H1 (cell line): ENCODE data around the gene SMTNL2.

Experiments used
- EP300 ChIP-seq, 2 experiments: IDR thresholded peaks; 1 replicate in 1 of 2; 2 replicates in 1 of 2; pipeline ENCODE4 v1.6.1; 2011 to 2012; ENCODE audit warnings: low read depth in 2 of 2, low read length in 2 of 2, mild to moderate bottlenecking in 2 of 2, borderline replicate concordance in 1 of 2, inconsistent platforms in 1 of 2, moderate library complexity in 1 of 2
- EZH2 ChIP-seq: fragments of 200-600 bp; sonication (generic); IDR thresholded peaks from 2 replicates; pipeline ENCODE4 v1.7.1; 2012; ENCODE audit warnings: low read depth, mild to moderate bottlenecking, moderate library complexity, low read length, inconsistent platforms; ENCODE audit not compliant: severe bottlenecking
- HDAC6 ChIP-seq: IDR thresholded peaks from one replicate; pipeline ENCODE4 v1.7.1; 2012; ENCODE audit warnings: low read depth, mild to moderate bottlenecking, inconsistent platforms, low read length, moderate library complexity
- PHF8 ChIP-seq: fragments of 200-600 bp; sonication (generic); conservative IDR thresholded peaks from 2 replicates; pipeline ENCODE4 v1.7.1; 2012; ENCODE audit warnings: low read depth, mild to moderate bottlenecking, inconsistent platforms, low read length, moderate library complexity
- RFX5 ChIP-seq: IDR thresholded peaks from 2 replicates; pipeline ENCODE4 v1.6.1; 2011; ENCODE audit warnings: low read depth, low read length, improper control_type of control experiment, borderline replicate concordance
- TF ChIP-seq, protein P1 (sequence below), 3 experiments: IDR thresholded peaks; 1 replicate in 2 of 3; 2 replicates in 1 of 3; pipeline versions ENCODE4 v1.5.1 to v1.6.1; 2011; ENCODE audit warnings: low read length in 3 of 3, mild to moderate bottlenecking in 3 of 3, inconsistent platforms in 2 of 3, low read depth in 1 of 3, moderate library complexity in 1 of 3; ENCODE audit not compliant: insufficient read depth in 1 of 3; ENCODE audit errors: control extremely low read depth in 1 of 3

DNA sequence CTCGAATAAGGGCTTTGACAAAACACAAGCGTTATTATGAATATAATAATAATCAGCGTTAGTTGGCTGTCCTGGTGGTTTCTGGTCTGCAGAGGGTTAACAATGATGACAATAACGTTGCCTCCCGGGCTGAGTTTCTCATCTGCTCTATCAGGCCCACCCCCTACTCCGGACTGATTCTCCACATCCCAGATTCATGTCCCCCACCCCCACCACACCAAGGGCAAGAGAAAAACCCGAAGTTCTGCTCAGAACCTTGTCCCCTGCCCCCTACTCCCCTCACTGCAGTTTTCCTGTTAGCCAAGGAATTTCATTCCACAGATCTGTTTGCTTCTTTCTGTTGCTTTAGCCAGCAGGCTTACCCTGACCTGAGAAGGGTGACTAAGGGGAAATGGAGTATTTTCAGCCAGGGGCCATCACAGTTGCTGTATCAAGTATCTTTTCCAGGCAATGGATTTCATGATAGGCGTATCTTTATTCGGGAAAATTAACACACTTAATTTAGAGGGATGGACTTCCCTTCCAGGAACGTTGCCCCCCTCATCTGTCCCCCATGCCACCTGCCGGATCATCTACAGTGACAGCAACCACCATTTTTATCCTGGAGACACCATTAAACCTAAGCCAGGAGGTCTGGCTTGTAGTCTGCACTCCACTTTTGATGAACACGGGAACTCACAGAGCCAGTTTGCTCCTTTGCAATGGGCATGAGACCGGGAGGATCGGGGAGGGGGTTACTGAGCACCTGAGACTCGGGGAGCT is 33.4 kb downstream of the SMTNL2 start:
- TF ChIP-seq, protein P1, sequence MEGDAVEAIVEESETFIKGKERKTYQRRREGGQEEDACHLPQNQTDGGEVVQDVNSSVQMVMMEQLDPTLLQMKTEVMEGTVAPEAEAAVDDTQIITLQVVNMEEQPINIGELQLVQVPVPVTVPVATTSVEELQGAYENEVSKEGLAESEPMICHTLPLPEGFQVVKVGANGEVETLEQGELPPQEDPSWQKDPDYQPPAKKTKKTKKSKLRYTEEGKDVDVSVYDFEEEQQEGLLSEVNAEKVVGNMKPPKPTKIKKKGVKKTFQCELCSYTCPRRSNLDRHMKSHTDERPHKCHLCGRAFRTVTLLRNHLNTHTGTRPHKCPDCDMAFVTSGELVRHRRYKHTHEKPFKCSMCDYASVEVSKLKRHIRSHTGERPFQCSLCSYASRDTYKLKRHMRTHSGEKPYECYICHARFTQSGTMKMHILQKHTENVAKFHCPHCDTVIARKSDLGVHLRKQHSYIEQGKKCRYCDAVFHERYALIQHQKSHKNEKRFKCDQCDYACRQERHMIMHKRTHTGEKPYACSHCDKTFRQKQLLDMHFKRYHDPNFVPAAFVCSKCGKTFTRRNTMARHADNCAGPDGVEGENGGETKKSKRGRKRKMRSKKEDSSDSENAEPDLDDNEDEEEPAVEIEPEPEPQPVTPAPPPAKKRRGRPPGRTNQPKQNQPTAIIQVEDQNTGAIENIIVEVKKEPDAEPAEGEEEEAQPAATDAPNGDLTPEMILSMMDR (IDR thresholded peaks at IDR 0.05; ENCODE audit: control extremely low read depth in 1 of 3, insufficient read depth in 1 of 3, low read depth in 1 of 3, low read length in 3 of 3) = no peak
- TF ChIP-seq PHF8 = no peak
- no peak for TF ChIP-seq HDAC6
- TF ChIP-seq RFX5 = no peak
- no peak for TF ChIP-seq EP300 (IDR thresholded peaks at IDR 0.05; ENCODE audit: borderline replicate concordance in 1 of 2, low read depth in 2 of 2, low read length in 2 of 2)
- TF ChIP-seq EZH2 = peak; percentile 25
